ENCODE measurements around the gene FYN. TPM values are rescaled to one million over a fixed set of nuclear protein-coding genes. Genes with fewer than 3 reads are reported as not detected.

FYN gene
- total and polyA plus RNA-seq, 9 of the 15 experiments (the other 6 are each of a cell fraction or from before 2014, with no cell fraction given) = 2.9 to 22.1 (median 11.4) TPM

DNA sequence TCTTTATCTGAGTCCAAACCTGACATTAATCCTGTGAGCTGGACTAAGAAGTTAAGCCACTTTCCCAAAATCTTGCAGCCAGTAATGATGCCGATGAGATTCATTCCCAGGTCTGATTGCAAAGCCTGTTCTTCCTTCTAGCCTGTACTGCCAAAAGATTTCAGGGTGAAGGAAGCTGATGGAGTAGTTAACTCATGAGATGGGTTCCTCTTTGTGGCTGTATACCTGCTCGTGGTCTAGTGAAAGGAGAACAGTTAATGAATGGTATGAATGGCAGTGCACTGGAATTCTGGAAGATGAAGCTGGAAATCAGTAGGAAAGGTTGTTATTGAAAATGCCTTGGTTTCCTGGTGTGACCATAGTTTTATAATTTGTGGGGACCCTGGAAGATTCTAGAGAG is 112.0 kb downstream of the FYN start (continued):
- TF ChIP-seq, protein P1, sequence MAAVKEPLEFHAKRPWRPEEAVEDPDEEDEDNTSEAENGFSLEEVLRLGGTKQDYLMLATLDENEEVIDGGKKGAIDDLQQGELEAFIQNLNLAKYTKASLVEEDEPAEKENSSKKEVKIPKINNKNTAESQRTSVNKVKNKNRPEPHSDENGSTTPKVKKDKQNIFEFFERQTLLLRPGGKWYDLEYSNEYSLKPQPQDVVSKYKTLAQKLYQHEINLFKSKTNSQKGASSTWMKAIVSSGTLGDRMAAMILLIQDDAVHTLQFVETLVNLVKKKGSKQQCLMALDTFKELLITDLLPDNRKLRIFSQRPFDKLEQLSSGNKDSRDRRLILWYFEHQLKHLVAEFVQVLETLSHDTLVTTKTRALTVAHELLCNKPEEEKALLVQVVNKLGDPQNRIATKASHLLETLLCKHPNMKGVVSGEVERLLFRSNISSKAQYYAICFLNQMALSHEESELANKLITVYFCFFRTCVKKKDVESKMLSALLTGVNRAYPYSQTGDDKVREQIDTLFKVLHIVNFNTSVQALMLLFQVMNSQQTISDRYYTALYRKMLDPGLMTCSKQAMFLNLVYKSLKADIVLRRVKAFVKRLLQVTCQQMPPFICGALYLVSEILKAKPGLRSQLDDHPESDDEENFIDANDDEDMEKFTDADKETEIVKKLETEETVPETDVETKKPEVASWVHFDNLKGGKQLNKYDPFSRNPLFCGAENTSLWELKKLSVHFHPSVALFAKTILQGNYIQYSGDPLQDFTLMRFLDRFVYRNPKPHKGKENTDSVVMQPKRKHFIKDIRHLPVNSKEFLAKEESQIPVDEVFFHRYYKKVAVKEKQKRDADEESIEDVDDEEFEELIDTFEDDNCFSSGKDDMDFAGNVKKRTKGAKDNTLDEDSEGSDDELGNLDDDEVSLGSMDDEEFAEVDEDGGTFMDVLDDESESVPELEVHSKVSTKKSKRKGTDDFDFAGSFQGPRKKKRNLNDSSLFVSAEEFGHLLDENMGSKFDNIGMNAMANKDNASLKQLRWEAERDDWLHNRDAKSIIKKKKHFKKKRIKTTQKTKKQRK (IDR thresholded peaks at IDR 0.05; ENCODE audit: borderline replicate concordance, low read depth, low read length) = no peak
- TF ChIP-seq, protein P2, sequence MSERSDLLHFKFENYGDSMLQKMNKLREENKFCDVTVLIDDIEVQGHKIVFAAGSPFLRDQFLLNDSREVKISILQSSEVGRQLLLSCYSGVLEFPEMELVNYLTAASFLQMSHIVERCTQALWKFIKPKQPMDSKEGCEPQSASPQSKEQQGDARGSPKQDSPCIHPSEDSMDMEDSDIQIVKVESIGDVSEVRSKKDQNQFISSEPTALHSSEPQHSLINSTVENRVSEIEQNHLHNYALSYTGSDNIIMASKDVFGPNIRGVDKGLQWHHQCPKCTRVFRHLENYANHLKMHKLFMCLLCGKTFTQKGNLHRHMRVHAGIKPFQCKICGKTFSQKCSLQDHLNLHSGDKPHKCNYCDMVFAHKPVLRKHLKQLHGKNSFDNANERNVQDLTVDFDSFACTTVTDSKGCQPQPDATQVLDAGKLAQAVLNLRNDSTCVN (CRISPR knock-in tag; IDR thresholded peaks at IDR 0.05) = no peak

DNA sequence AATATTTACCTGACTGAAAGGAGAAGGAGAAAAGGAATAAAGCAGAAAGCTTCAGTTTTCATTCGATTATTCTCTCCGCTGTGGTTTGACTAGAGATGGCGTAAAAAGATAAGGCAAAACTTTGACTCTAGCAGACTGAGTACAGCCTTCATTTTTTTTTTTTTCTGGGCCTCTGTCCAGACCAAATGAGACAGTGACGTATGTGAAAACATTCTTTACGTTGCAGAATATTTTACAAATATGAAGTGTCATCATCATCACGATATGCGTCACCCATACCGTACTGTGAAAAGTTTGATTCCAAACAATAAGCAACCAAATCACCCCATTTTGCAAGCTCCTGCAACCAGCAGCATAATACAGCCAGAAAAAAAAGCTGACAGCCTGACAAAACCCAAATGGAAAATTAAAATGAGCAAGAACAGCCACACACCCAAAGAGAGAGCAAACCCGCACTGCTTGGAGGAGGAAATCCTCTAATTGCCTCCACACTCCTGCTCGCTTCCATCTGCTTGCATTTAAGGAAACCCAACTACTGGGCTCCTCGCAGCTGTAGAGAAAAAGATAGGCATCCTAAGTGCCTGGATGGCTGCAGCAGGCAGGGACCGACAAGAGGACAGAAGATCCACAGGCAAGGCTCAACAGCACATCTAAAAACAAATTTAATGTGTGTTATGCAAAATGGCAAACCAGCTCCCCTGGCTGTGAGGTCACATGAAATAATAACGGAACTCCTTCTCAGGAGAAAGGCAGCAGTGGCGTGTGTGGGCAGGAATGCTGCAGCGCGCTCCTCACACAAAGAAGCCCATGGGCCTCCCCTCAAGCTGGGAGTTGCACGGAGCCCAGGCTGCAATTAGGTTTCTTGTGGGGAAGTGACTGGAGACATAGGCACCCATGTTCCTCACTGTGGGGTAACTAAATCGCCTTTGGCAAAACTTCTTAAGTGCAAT is 113.1 kb downstream of the FYN start:
- H3K27ac ChIP-seq (ENCODE audit: extremely low read depth, low read depth, low read length) = no peak overlapping the region
- TF ChIP-seq TAF9B (IDR thresholded peaks at IDR 0.05; ENCODE audit: partially characterized antibody) (no peak), MAFG (tag; conservative IDR thresholded peaks at IDR 0.05) (peak; percentile 50; the same call in 1 of the 2 replicates), HIVEP1 (CRISPR knock-in tag; IDR thresholded peaks at IDR 0.05) (no peak), GATA2 (CRISPR knock-in tag; IDR thresholded peaks at IDR 0.05) (peak; percentile 29; the same call in 1 of the 2 replicates), ZC3H8 (IDR thresholded peaks at IDR 0.05) (no peak), KAT7 (CRISPR knock-in tag; IDR thresholded peaks at IDR 0.05; ENCODE audit: borderline replicate concordance) (no peak), DACH1 (IDR thresholded peaks at IDR 0.05; ENCODE audit: partially characterized antibody) (no peak), HNRNPLL (IDR thresholded peaks at IDR 0.05; ENCODE audit: low read depth, low read length, poor library complexity, severe bottlenecking) (no peak)
- TF ChIP-seq, protein P3, sequence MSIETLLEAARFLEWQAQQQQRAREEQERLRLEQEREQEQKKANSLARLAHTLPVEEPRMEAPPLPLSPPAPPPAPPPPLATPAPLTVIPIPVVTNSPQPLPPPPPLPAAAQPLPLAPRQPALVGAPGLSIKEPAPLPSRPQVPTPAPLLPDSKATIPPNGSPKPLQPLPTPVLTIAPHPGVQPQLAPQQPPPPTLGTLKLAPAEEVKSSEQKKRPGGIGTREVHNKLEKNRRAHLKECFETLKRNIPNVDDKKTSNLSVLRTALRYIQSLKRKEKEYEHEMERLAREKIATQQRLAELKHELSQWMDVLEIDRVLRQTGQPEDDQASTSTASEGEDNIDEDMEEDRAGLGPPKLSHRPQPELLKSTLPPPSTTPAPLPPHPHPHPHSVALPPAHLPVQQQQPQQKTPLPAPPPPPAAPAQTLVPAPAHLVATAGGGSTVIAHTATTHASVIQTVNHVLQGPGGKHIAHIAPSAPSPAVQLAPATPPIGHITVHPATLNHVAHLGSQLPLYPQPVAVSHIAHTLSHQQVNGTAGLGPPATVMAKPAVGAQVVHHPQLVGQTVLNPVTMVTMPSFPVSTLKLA (conservative IDR thresholded peaks at IDR 0.05) = no peak

More for the DNA sequence above, 113.1 kb downstream of the FYN start:
- WGBS (ENCODE audit: insufficient coverage, low coverage, missing lambda C conversion rate) = 21% methylated on average over 18 of the region's 18 CpGs
- Histone ChIP-seq H3K4me2 (ENCODE audit: insufficient read depth, low read length) (no peak overlapping the region), H3K4me1 (replicated peaks in 1 of 2; ENCODE audit: control insufficient read depth in 2 of 2, insufficient read depth in 2 of 2, low read length in 2 of 2) (no peaks in the 10 kb centered on the region), H3K36me3 (ENCODE audit: control insufficient read depth, insufficient read depth, low read length) (no peaks in the 10 kb centered on the region), H3K9ac (ENCODE audit: insufficient read depth in 1 of 2, low read depth in 2 of 2, low read length in 2 of 2) (no peak overlapping the region), H3K4me3 (no peak overlapping the region), H3K9me1 (ENCODE audit: control insufficient read depth, insufficient read depth, low read length) (no peaks in the 10 kb centered on the region), H3K9me3 (replicated peaks; ENCODE audit: control insufficient read depth, insufficient read depth, low read depth, low read length) (no peaks in the 10 kb centered on the region), H3K27me3 (ENCODE audit: control insufficient read depth in 2 of 2, insufficient read depth in 2 of 2, low read length in 2 of 2) (peaks cover 0 to 19% of the 10 kb centered on the region in 2 experiments; a peak in 2 of 5 replicates), H4K20me1 (replicated peaks; ENCODE audit: control insufficient read depth, insufficient read depth, low read length) (no peaks in the 10 kb centered on the region), H2AFZ (ENCODE audit: low read depth, low read length) (no peak overlapping the region), H3K79me2 (ENCODE audit: control insufficient read depth, insufficient read depth, low read length) (no peaks in the 10 kb centered on the region)
- intact Hi-C loops (cut with micrococcal nuclease) = no loop called here
- in situ Hi-C loops (cut with MboI) = no loop called here
- ChIA-PET CTCF (ENCODE audit: low intra/inter-chr PET ratio) (no interaction called here), POLR2A (interaction anchor here (1.8 kb wide), 1 partner anchor 10 kb away, joined by 5 read pairs; no protein-coding TSS in a partner anchor)
- FAIRE-seq = no peak
- no TSS peak for BruUV-seq (replicated peaks)
- ATAC-seq = no peak
- DNase-seq (ENCODE audit: extremely low read depth in 1 of 4, low spot score in 3 of 4) = no peak

Measured in K562 (cell line).